OCI-M2 (cell line): Measurements from ENCODE around the gene EHD3.
"Not testable (repeated sequence)": the region's sequence is repeated elsewhere in the genome, so short reads cannot be mapped to it uniquely, and the experiment has no call there.

Source experiments
- DNase-seq: peaks from one replicate; lab custom pipeline; 2025; ENCODE audit not compliant: unreplicated experiment; lab: John Stamatoyannopoulos, UW

EHD3 gene

DNA sequence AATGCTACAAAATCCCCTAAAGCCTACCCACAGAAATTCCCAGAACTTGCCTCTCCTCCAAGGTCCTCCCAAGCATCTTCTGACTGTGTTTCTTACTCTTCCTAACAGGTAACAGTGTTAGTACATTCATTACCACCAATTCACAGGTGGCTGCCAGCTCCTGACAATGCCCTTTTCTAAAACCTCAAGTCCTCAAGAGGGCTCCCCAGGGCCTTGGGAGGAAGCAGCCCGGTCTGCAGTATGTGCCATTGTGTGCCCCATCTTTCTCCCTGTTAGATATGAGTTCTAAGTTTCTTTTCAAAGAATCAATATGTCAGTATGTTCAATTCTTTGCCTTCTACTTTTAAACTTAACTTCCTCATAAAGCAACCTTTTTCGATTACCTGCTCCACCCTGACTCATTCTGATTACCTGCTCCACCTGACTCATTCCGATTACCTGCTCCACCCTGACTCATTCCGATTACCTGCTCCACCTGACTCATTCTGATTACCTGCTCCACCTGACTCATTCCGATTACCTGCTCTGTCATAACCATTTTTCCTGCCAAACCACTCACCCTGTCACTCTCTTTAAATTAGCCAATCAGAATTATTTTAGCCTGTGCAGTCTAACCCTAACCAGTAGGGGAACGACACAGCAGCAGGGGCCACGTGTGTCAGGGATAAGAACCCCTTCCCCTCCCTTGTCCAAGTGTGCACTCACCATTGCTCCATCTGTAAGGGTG lies 49.4 kb downstream of the EHD3 start:
- DNase-seq, result not testable (repeated sequence)

- no peak for DNase-seq
Observed at GRCh38 chr2:31284107-31284506, 50.2 kb downstream of the EHD3 start.

- DNase-seq, result no peak
Observed at GRCh38 chr2:31286230-31286629, 52.3 kb downstream of the EHD3 start.

GRCh38 chr2:31286961-31287550 lies 53.1 kb downstream of the EHD3 start:
- DNase-seq, result no peak

- DNase-seq, result no peak
Observed at GRCh38 chr2:31287654-31288053, 53.7 kb downstream of the EHD3 start.

DNA sequence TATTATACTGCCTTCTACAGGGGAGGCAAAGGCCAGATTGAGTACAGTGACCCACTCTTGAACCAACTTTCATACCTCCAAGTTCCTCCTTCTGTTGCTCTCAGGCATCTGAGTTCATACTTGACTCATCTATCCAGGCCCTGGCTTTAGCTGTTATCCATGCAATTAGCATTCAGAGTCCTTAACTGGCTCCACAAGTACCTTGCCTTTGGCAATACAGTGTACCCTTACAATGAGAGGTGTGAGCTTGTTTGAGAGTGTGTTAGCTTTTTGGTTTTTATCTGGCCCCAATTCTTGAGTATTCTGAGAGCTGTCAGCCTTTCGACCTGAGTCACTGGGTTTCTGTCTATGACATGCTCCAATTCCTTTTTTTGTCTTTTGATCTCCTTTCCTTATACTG lies 60.2 kb downstream of the EHD3 start:
- no peak for DNase-seq

DNA sequence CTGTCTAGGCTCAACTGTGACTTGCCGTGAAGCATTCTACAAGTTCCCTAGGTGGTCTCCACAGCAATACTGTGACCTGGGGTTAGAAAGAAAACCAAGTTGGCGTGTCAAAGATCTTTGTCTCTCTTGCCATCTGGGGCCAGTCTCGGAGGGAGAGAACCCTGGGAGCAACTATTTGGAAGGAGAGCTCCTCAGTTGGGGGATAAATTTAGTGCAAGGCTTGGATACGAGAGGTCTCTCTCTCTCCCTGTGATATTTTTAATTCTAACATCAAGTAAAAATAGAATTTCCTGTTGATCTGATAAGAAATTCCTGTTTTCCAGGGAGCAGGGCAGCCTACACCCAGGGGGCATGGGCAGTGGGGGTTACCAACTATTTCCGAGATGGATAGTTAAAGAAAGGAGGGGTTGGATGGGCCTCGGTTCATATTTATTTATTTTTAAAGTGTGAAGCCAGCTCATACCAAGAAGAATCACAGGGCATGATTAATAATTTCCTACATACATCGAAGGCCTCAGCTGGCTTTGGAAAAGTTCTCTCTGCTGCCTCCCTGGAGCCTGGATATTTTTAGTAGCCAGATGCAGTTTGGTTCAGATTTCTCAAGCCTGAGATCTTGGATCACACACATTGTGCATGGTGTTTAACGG lies 62.8 kb downstream of the EHD3 start:
- DNase-seq, result no peak

DNA sequence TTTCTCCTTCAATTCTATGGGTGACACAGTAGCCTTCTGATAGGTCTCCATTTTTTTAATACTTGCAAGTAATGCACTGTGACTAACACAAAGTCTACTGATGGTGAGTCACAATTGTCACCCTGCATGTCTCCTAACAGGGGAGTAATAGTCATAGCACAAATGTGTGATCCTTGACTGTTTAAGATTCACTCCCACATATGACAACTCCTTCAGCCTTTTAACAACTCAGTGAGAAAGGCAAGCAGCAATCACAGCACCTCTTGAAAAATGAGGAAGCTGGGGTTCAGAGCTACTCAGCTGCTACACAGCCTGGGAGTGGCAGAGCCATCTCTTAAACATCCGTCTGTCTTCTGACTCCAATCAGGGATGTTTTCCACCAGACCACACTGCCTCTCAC lies 63.8 kb downstream of the EHD3 start:
- DNase-seq, result no peak

- no peak for DNase-seq
Observed at GRCh38 chr2:31299547-31299946, 65.6 kb downstream of the EHD3 start.

DNA sequence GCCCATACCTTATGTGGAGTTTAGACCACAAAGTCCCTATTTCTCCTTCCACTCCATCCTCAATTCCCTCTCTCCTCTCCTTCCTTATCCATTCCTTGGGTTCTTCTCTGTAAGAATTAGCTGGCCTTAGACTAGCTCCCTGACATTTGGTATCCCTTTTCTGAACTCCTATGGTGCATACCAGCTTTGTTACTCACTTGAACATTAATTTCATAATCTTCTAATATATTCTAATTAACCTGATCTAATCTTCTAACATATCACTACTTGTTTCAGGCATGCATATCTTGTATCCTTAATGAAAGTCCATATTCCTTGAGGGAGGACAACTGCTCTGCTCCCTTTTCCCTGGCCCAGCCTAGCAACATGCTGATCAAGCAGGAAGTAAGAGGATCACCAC lies 66.4 kb downstream of the EHD3 start:
- no peak for DNase-seq

DNA sequence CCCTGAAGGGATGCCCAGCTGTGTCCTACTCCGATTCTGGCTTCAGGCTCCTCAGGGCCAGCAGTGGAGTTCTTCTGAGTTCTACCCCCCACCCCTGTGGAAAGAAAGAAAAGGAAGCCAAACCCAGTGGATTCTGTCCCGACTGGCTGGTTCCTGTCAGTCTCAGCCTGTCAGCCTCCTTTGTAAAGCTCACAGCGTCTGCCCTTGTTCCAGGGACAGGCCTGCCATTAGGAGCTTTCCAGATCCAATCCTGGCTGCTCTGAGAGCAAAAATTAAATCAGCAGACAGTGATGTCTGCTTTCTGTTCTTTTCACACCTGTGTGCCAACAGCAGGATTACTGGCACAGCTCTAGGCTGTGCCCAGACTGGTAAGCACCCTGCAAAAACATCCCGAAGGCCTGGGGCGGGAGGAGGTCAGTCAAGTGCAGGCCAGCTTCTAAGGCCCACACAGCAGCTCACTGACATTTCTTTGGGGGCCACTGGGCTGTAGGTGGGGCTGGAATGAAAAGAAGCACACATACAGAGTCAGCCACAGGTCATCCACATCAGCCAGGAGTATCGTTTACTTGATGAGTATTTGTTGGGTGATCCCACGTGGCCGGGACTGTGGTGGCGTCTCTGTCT lies 69.1 kb downstream of the EHD3 start:
- DNase-seq, result no peak

DNA sequence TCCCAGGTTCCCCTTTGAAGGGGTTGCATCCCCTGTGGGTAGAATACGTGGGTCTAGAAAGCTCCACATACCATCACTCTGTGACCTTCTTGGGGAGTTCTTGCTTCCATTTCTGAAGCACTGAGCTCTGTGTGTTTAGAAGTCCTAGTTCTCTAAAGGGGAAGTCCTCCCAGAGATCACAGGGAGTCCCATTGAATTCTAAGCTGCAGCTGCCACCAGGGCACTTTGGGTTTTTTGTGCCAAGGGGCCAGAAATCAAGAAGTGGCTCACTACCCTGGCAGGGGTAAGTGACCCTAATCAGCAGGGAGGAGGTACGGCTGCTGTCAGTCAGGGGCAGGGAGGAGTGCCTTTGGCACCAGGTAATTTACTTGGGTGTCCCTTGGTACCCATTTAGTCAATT lies 70.9 kb downstream of the EHD3 start:
- DNase-seq, result no peak

GRCh38 chr2:31312898-31313297 lies 78.9 kb downstream of the EHD3 start:
- no peak for DNase-seq

DNA sequence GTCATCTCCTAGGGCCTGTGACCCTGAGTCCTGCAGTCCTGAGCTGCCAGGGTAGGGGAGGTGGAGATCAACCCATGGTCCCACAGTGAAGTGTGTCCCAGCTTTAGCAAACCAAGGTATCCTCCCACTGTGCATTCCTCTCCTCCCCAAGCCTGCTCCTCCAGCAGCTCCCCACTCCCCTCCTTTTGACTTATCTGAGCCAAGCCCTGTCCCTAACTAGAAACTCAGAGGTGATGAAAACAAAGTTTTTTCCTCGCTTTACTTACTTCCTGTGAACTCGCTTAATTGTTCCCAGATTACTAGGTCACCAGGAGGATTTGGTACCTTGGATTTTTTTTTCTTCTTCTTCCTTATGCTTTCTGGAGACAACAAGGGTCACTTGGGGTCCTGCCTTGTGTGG lies 80.8 kb downstream of the EHD3 start:
- DNase-seq, result no peak

DNA sequence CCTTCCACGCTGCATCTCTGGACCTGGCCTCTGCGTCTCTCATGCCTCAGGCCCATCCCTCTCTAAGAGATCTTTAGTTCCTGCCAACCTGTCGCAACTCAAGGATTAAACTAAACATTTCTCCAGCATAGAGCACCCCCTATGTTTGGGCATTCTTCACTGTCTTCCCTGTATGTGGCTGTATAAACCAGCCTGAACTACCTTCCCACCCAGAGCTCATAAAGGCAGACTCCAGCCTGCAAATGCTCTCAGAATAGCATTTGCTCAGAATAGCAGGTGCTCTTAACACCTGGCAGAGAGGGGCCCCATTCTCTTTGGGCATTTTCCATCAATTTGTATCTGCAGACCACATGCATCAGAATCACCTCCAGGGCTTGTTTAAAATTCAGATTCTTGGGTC lies 83.4 kb downstream of the EHD3 start:
- no peak for DNase-seq

- DNase-seq, result no peak
Observed at GRCh38 chr2:31318361-31319336, 84.7 kb downstream of the EHD3 start.
